IMR-90 (cell line): Measurements from ENCODE around the gene SLC24A3. TPM values are rescaled to one million over a fixed set of nuclear protein-coding genes. Genes with fewer than 3 reads are reported as not detected.

ENCODE experiments used
- ATAC-seq: fragments of 200-7000 bp; cut with Tn5 transposase; 2 replicates; pipeline ENCODE4 v1.9.1; 2020; ENCODE audit warnings: low read depth, mild to moderate bottlenecking, moderate library complexity
- BruUV-seq: library from RNA; stranded (reverse); fragments of 400-500 nt; replicated peaks from 2 replicates; lab custom pipeline; 2021; lab: Mats Ljungman, UMichigan
- CTCF ChIA-PET: fragments of 300-600 bp; formaldehyde crosslinking; extraction: SDS; loops from one replicate; lab custom pipeline; 2021; ENCODE audit warnings: antibody characterized with exemption; lab: Yijun Ruan, JAX
- POLR2A ChIA-PET: fragments of 300-600 bp; sonication (Branson Sonifier 250); formaldehyde crosslinking; loops from one replicate; lab custom pipeline; 2022; ENCODE audit warnings: antibody characterized with exemption; ENCODE audit not compliant: unreplicated experiment; lab: Charles Lee
- DNase-seq: peaks from one replicate; pipeline ENCODE4 v3.0.0; 2013
- H2AFZ ChIP-seq: replicated peaks from 2 replicates; pipeline ENCODE3; 2013; ENCODE audit warnings: low read length, mild to moderate bottlenecking; ENCODE audit not compliant: poor library complexity
- H2AK5ac ChIP-seq: 2 replicates; pipeline ENCODE4 v1.6.1; 2013; ENCODE audit warnings: low read depth, low read length, inconsistent platforms
- H2AK9ac ChIP-seq: replicated peaks from 2 replicates; pipeline ENCODE3; 2013; ENCODE audit warnings: mild to moderate bottlenecking, low read depth, low read length, moderate library complexity; ENCODE audit not compliant: poor library complexity
- H2BK120ac ChIP-seq: 2 replicates; pipeline ENCODE4 v1.6.1; 2013; ENCODE audit warnings: low read depth, low read length, inconsistent platforms
- H2BK15ac ChIP-seq: 3 replicates; pipeline ENCODE4 v1.6.1; 2013; ENCODE audit warnings: low read depth, low read length, inconsistent platforms
- H2BK20ac ChIP-seq: 2 replicates; pipeline ENCODE4 v1.6.1; 2013; ENCODE audit warnings: low read depth, mild to moderate bottlenecking, inconsistent platforms, low read length, moderate library complexity
- H2BK5ac ChIP-seq: 2 replicates; pipeline ENCODE4 v1.6.1; 2013; ENCODE audit warnings: mild to moderate bottlenecking, low read depth, low read length, inconsistent platforms; ENCODE audit not compliant: poor library complexity, severe bottlenecking
- H3K14ac ChIP-seq: replicated peaks from 2 replicates; pipeline ENCODE4 v1.6.1; 2013; ENCODE audit warnings: low read depth, low read length, inconsistent platforms
- H3K18ac ChIP-seq: 2 replicates; pipeline ENCODE4 v1.6.1; 2013; ENCODE audit warnings: low read depth, low read length, control low read depth
- H3K23ac ChIP-seq: 2 replicates; pipeline ENCODE4 v1.6.1; 2013; ENCODE audit warnings: low read depth, low read length, inconsistent platforms
- H3K27ac ChIP-seq: 2 replicates; pipeline ENCODE4 v1.5.1; 2013; ENCODE audit warnings: mild to moderate bottlenecking, control low read depth, low read length; ENCODE audit not compliant: insufficient read depth
- H3K27me3 ChIP-seq: 2 replicates; pipeline ENCODE4 v1.6.1; 2013; ENCODE audit warnings: low read length; ENCODE audit not compliant: control insufficient read depth, insufficient read depth
- H3K36me3 ChIP-seq: 2 replicates; pipeline ENCODE4 v1.6.1; 2013; ENCODE audit warnings: low read length, mixed read lengths; ENCODE audit not compliant: control insufficient read depth, insufficient read depth
- H3K4ac ChIP-seq: 2 replicates; pipeline ENCODE4 v1.6.1; 2013; ENCODE audit warnings: low read depth, low read length, inconsistent platforms
- H3K4me1 ChIP-seq: 2 replicates; pipeline ENCODE4 v1.6.1; 2013; ENCODE audit warnings: low read length, mixed read lengths; ENCODE audit not compliant: control insufficient read depth, insufficient read depth
- H3K4me2 ChIP-seq: 2 replicates; pipeline ENCODE4 v1.6.1; 2013; ENCODE audit warnings: low read depth, mild to moderate bottlenecking, control low read depth, low read length, moderate library complexity
- H3K4me3 ChIP-seq: 2 replicates; pipeline ENCODE4 v1.5.1; 2013; ENCODE audit warnings: low read depth, mild to moderate bottlenecking, control low read depth, low read length, moderate library complexity; ENCODE audit not compliant: insufficient read depth
- H3K56ac ChIP-seq: 2 replicates; pipeline ENCODE4 v1.6.1; 2013; ENCODE audit warnings: low read length, inconsistent platforms; ENCODE audit not compliant: insufficient read depth; ENCODE audit errors: extremely low read depth
- H3K79me1 ChIP-seq, 2 experiments: 2 replicates each; pipeline ENCODE4 v1.6.1; 2013; ENCODE audit warnings: low read length in 2 of 2, inconsistent platforms in 1 of 2, low read depth in 1 of 2
- H3K9ac ChIP-seq: 2 replicates; pipeline ENCODE4 v1.6.1; 2013; ENCODE audit warnings: low read depth, low read length, control low read depth
- H3K9me1 ChIP-seq: 2 replicates; pipeline ENCODE4 v1.6.1; 2013; ENCODE audit warnings: low read length, inconsistent platforms; ENCODE audit not compliant: insufficient read depth
- H3K9me3 ChIP-seq: 2 replicates; pipeline ENCODE4 v1.6.1; 2013; ENCODE audit warnings: low read length; ENCODE audit not compliant: control insufficient read depth, insufficient read depth
- H4K20me1 ChIP-seq: 2 replicates; pipeline ENCODE4 v1.6.1; 2013; ENCODE audit warnings: low read length, inconsistent platforms; ENCODE audit not compliant: insufficient read depth
- H4K5ac ChIP-seq: 2 replicates; pipeline ENCODE4 v1.6.1; 2013; ENCODE audit warnings: mild to moderate bottlenecking, low read depth, low read length, control low read depth
- H4K8ac ChIP-seq, 2 experiments: 2 replicates each; pipeline ENCODE4 v1.6.1; 2013; ENCODE audit warnings: low read depth in 2 of 2, low read length in 2 of 2, control low read depth in 1 of 2, inconsistent platforms in 1 of 2
- H4K91ac ChIP-seq: 2 replicates; pipeline ENCODE4 v1.6.1; 2013; ENCODE audit warnings: low read depth, low read length, inconsistent platforms; ENCODE audit not compliant: insufficient read depth
- BHLHE40 ChIP-seq: fragments of 150-350 bp; IDR thresholded peaks from 2 replicates; pipeline ENCODE4 v1.6.1; 2016; ENCODE audit warnings: mild to moderate bottlenecking, low read depth, low read length
- MAFK ChIP-seq: IDR thresholded peaks from 2 replicates; pipeline ENCODE4 v1.6.1; 2012; ENCODE audit warnings: low read depth, low read length, improper control_type of control experiment
- MXI1 ChIP-seq: IDR thresholded peaks from 2 replicates; pipeline ENCODE4 v1.6.1; 2012; ENCODE audit warnings: low read depth, mild to moderate bottlenecking, low read length, moderate library complexity, borderline replicate concordance
- RFX5 ChIP-seq: IDR thresholded peaks from 2 replicates; pipeline ENCODE4 v1.8.0; 2012; ENCODE audit warnings: low read depth, mild to moderate bottlenecking, low read length, moderate library complexity
- USF2 ChIP-seq: fragments of 150-350 bp; IDR thresholded peaks from 2 replicates; pipeline ENCODE4 v1.6.1; 2017; ENCODE audit warnings: mild to moderate bottlenecking, antibody characterized with exemption, low read length, low read depth
- WGBS, 2 experiments: methylation state at CpG; one replicate each; pipeline versions ENCODE4 v1.1.5 to v1.1.7; 2013; ENCODE audit warnings: missing lambda C conversion rate in 2 of 2; ENCODE audit not compliant: insufficient read length in 1 of 2; ENCODE audit errors: extremely low coverage in 2 of 2; 5-methylcytosine and 5-hydroxymethylcytosine counted together
- dilution Hi-C: fragments of 300-500 bp; cut with HindIII; formaldehyde crosslinking; loops from one replicate; pipeline ENCODE4 v1.14.3; 2018; ENCODE audit warnings: low sequenced_read_pairs; ENCODE audit not compliant: unreplicated experiment
- in situ Hi-C: fragments of 300-500 bp; cut with MboI; formaldehyde crosslinking; loops from 3 replicates; pipeline ENCODE4 v1.14.3; 2019; ENCODE audit warnings: low sequenced_read_pairs, inconsistent platforms, mixed read lengths
- intact Hi-C: fragments of 100-400 bp; cut with micrococcal nuclease; formaldehyde crosslinking; loops from 2 replicates; pipeline ENCODE4 v1.10.0; 2022
- polyA plus RNA-seq, 3 experiments: library from polyadenylated mRNA; depleted of rRNA; stranded (reverse); fragments of >200 nt; gene quantifications; 2 replicates each; pipeline ENCODE4 v1.2.3, GENCODE V29; 2012; ENCODE audit warnings: low replicate concordance in 1 of 3
- total RNA-seq: library from RNA; depleted of rRNA; stranded (reverse); fragments of >200 nt; gene quantifications from 2 replicates; pipeline ENCODE4 v1.2.3, GENCODE V29; 2012
- TF ChIP-seq, protein P1 (sequence below): fragments of 150-350 bp; IDR thresholded peaks from 2 replicates; pipeline ENCODE4 v1.6.1; 2016; ENCODE audit warnings: low read depth, mild to moderate bottlenecking, low read length, moderate library complexity, borderline replicate concordance

SLC24A3 gene
- total and polyA plus RNA-seq, 2 of the 4 experiments (the other 2 are of a cell fraction): not detected

GRCh38 chr20:19431906-19432305 lies 219.5 kb downstream of the SLC24A3 start:
- ChIA-PET POLR2A (no interaction called here), CTCF (no interaction called here)
- dilution Hi-C loops: no loop called here
- ATAC-seq: no peak
- BruUV-seq: no TSS peak
- no peak for DNase-seq
- H3K4me2 ChIP-seq: no peak overlapping the region
- no peak overlapping the region for H3K27ac ChIP-seq
- TF ChIP-seq, protein P1, sequence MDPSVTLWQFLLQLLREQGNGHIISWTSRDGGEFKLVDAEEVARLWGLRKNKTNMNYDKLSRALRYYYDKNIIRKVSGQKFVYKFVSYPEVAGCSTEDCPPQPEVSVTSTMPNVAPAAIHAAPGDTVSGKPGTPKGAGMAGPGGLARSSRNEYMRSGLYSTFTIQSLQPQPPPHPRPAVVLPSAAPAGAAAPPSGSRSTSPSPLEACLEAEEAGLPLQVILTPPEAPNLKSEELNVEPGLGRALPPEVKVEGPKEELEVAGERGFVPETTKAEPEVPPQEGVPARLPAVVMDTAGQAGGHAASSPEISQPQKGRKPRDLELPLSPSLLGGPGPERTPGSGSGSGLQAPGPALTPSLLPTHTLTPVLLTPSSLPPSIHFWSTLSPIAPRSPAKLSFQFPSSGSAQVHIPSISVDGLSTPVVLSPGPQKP: no peak
- no peak for TF ChIP-seq RFX5
- no peak for TF ChIP-seq USF2
- no peak for TF ChIP-seq MAFK
- TF ChIP-seq MXI1: no peak
- no peak for TF ChIP-seq BHLHE40
- no peak overlapping the region for H2BK20ac ChIP-seq
- H2BK15ac ChIP-seq: no peak overlapping the region
- no peaks in the 10 kb centered on the region for H3K4me1 ChIP-seq
- H3K27me3 ChIP-seq: no peaks in the 10 kb centered on the region
- no peak overlapping the region for H2BK5ac ChIP-seq
- no peak overlapping the region for H4K5ac ChIP-seq
- H3K14ac ChIP-seq: no peak overlapping the region
- WGBS, 2 experiments: no CpG with 5 or more reads among the region's 2 CpGs
- no peaks in the 10 kb centered on the region for H3K9me3 ChIP-seq
- H4K20me1 ChIP-seq: no peaks in the 10 kb centered on the region
- no peak overlapping the region for H3K4ac ChIP-seq
- in situ Hi-C loops: no loop called here
- no peaks in the 10 kb centered on the region for H3K79me1 ChIP-seq
- no peak overlapping the region for H4K8ac ChIP-seq
- no peak overlapping the region for H2AFZ ChIP-seq
- no peaks in the 10 kb centered on the region for H3K9me1 ChIP-seq
- no peak overlapping the region for H3K4me3 ChIP-seq
- H2BK120ac ChIP-seq: no peak overlapping the region
- H2AK9ac ChIP-seq: no peak overlapping the region
- no peak overlapping the region for H3K56ac ChIP-seq
- no peak overlapping the region for H3K23ac ChIP-seq
- H3K36me3 ChIP-seq: no peaks in the 10 kb centered on the region
- intact Hi-C loops: no loop called here
- H3K9ac ChIP-seq: no peak overlapping the region
- H4K91ac ChIP-seq: no peak overlapping the region
- no peak overlapping the region for H3K18ac ChIP-seq
- no peak overlapping the region for H2AK5ac ChIP-seq
